Glomerular visceral epithelial cell (primary cell): ENCODE results near the gene ACTR10.
"Not testable (repeated sequence)": the region's sequence is repeated elsewhere in the genome, so short reads cannot be mapped to it uniquely, and the experiment has no call there.

Source experiments
- DNase-seq: peaks from one replicate; pipeline ENCODE4 v3.0.0-alpha.2; 2016; ENCODE audit errors: extremely low spot score

The ACTR10 gene

GRCh38 chr14:58216544-58216943 is 16.6 kb downstream of the ACTR10 start:
- DNase-seq: peak; percentile 44

DNA sequence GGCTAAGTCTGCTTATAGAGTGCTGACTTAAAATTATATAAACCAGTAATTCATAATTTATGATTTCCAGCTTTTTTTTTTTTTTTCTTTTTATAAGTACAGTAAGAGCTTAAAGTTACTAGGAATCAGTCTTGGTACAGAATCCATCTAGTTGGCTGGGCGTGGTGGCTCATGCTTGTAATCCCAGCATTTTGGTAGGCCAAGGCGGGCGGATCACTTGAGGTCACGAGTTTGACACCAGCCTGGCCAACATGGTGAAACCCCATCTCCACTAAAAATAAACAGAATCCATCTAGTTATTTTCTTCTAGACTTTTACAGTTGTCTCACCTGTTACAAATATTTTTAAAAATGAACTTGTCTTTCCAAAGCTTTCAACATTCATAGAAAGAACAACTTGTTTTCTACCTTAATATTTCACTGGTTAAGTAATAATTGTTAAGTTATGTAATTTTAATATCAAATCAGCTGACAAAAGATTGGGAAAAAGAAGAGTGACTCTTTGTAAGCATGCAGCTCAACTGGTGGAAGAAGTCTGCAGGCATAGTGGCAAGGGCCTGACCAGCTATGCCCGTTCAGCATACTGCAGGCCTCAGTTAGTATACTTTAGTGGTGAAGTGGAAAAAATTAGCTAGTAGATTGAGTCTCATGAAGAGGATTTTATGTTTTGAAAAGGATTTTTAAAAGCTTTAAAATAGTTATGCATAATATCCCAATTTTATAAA is 27.3 kb downstream of the ACTR10 start:
- DNase-seq: no peak

GRCh38 chr14:58238252-58239243 is 38.6 kb downstream of the ACTR10 start:
- DNase-seq: no peak

- peak; percentile 84 for DNase-seq
These were observed 39.6 kb downstream of the ACTR10 start for GRCh38 chr14:58239244-58240195.

GRCh38 chr14:58243790-58244555 is 44.0 kb downstream of the ACTR10 start:
- peak; percentile 30 for DNase-seq

GRCh38 chr14:58244556-58245387 is 44.8 kb downstream of the ACTR10 start, which contains the start of gene PSMA3:
Gene PSMA3 (plus strand): TSS chr14:58244843. CDS start chr14:58244921, 78 bp downstream.
- DNase-seq: peak; percentile 98

DNA sequence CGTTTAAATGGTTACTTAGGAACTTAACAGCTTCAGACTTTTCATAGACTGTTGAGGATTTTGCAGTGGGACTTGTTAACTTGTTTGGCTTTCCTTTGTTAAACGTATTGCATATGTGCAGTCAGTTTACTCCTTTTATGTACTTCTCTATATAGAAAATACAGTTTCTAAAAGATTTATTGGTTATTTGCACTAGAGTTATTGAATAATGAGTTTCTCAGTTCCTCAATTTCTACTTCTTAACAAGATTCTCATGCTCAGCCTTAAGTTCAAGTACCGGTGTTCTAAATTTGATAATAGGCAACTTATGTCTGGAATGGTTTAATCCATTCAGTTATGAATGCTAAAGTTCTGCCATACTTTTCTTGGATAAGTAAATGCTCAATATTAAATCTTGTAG is 45.6 kb downstream of the ACTR10 start:
- DNase-seq: no peak

DNA sequence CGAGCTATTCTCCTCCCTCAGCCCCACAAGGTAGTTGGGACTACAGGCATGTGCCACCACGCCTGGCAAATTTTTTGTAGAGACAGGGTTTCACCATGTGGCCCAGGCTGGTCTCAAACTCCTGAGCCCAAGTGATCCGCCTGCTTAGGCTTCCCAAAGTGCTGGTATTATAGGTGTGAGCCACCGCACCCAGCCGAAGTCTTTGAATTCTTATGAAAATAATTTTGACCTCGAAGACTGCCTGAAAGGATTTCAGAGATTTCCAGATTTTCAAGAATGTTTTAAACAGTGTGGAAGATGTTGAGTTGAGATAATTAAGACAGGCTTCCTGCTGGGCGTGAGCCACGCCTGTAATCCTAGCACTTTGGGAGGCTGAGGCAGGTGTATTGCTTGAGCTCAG is 49.7 kb downstream of the ACTR10 start:
- DNase-seq: no peak

DNA sequence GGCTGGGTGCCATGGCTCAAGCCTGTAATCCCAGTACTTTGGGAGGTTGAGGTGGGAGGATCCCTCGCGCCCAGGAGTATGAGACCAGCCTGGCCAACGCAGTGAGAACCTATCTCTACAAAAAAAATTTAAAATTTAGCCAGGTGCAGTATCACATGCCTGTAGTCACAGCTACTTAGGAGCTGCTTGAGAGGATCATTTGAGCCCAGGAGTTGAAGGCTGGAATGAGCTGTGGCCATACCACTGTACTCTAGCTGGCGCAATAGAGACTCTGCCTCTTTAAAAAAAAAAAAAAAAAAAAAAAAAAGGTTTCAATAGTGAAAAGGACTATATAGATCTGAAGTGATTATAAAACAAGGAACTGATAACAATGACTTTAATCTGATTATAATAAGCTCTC is 58.2 kb downstream of the ACTR10 start:
- no peak for DNase-seq

- not testable (repeated sequence) for DNase-seq
These were observed 62.1 kb downstream of the ACTR10 start for GRCh38 chr14:58262005-58262404.

GRCh38 chr14:58265401-58265800 is 65.5 kb downstream of the ACTR10 start:
- DNase-seq: no peak

GRCh38 chr14:58270628-58271027 is 70.7 kb downstream of the ACTR10 start:
- DNase-seq: no peak

DNA sequence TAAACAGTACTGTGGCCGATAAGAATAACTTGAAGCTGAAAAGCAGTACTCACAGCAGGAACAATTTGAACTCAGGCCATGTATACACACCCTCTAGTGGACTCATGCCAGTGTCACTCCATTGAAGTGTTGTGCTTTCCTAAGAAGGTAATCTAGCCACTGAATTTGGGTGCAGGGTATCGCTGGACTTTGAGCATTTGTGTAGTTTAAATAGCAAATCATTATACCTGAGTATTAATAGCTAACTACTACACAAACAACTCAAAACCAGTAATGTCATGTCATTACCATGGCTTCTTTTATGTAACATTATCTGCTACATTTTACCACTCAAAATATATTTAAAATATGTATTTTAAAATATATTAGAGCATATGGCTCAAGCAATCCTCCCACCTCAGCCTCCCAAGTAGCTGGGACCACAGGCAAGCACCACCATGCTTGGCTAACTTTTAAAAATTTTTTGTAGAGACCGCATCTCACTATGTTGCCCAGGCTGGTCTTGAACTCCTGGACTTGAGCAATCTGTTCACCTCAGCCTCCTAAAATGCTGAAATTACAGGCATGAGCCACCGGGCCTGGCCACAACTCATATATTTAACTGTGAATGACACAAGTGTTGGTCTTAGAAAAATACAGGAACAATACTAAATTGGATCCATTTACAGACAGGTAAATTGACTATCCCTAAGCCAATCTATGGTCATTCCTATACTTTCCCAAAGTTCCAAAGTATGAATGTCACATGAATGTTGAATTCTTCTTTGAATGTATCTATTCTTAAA is 72.8 kb downstream of the ACTR10 start:
- peak; percentile 21 for DNase-seq

- DNase-seq: no peak
These were observed 74.9 kb downstream of the ACTR10 start for GRCh38 chr14:58274881-58275280.

GRCh38 chr14:58275527-58276190 is 75.7 kb downstream of the ACTR10 start:
- no peak for DNase-seq

DNA sequence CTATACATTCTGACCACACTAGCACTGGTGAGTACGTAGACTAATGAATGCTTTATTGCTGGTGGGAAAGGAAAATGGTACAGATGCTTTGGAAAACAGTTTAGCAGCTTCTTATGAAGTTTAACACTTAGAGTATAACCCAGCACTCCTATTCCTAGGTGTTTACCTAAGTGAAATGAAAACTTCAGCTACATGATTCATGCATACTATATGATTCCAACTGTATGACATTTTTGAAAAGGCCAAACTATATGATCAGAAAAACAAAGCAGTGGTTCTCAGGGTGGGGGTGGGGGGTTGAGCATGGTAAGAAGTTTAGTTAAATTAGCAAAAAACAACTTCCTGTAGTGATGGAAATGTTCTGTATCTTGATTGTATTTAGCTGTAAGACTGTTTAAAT is 76.3 kb downstream of the ACTR10 start:
- DNase-seq: no peak

DNA sequence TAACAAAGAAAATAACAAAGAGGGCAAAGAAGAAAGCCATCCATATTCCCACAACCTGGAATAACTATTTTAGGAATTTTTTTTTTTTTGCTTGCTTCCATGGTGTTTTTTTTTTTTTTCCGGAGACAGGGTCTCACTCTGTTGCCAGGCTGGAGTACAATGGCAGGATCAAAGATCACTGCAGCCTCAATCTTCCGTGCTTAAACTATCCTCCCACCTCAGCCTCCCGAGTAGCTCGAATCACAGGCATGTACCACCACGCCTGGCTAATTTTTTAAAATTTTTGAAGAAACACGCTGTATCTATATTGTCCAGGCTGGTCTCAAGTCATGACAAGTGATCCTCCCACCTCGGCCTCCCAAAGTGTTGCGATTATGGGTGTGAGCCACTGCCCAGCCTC is 78.2 kb downstream of the ACTR10 start:
- DNase-seq: no peak

DNA sequence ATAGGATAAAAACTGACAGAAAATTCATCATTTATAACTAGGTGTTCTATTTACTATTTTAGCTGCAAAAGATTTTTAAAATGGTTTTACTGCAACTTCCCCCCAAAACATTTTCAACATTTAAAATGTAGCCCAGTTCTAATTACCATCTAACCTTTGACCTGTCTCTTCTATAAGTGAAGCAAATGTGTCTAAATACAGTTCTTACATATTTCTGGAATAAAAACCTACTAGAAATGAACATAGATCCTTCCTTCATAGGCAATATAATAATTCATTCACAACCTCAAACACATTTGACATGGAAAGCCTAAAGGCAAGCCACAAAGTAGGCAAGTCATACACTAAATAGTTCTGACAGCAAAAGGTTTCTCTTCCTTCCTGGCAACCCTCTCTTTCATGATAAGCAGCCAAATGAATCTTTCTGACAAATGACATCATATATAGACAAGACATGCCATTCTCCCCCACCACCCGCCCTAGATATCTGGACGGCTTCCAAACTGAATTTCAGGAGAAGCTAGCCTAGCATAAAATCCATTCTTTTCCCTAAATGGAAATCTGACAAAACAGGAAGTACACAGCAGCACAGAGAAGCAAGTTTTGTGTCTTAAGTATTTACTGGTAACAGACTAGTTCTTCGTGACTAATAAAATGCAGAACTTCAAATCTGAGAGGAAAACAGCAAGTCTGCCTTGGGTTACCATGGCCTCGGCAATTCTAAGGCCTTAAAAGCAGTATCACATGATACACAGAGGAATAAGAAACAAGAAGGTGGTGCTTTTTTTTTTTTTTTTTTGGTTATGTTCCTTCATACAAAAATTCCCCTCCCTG is 81.2 kb downstream of the ACTR10 start:
- DNase-seq: peak; percentile 97
